NCI-H2227 treated with DMSO at 0.1 percent for 48 hours (cell line): Measurements from ENCODE around the gene SIX2.

ENCODE experiments used
- DNase-seq: peaks from one replicate; lab custom pipeline; 2025; lab: John Stamatoyannopoulos, UW

Gene SIX2

GRCh38 chr2:45018023-45018422, 8.8 kb upstream of the SIX2 start:
- no peak for DNase-seq

GRCh38 chr2:45014831-45015230, 5.6 kb upstream of the SIX2 start:
- DNase-seq = no peak

GRCh38 chr2:45014016-45014702, 4.9 kb upstream of the SIX2 start:
- DNase-seq = peak; percentile 74

- no peak for DNase-seq
These were observed 4.2 kb upstream of the SIX2 start for GRCh38 chr2:45013229-45014015.

- DNase-seq = no peak
These were observed 3.5 kb upstream of the SIX2 start for GRCh38 chr2:45012733-45013132.

GRCh38 chr2:45011621-45012602, 2.7 kb upstream of the SIX2 start:
- DNase-seq = no peak

GRCh38 chr2:45011121-45011520, 1.9 kb upstream of the SIX2 start:
- no peak for DNase-seq

GRCh38 chr2:45010702-45011012, 1.4 kb upstream of the SIX2 start:
- no peak for DNase-seq

GRCh38 chr2:45009928-45010701, 863 bp upstream of the SIX2 start:
- DNase-seq = peak; percentile 53

- peak; percentile 7 for DNase-seq
These were observed 739 bp downstream of the SIX2 start for GRCh38 chr2:45008296-45009129.

GRCh38 chr2:45007961-45008295, 1.3 kb downstream of the SIX2 start:
- no peak for DNase-seq

GRCh38 chr2:45006942-45007287, 2.3 kb downstream of the SIX2 start:
- DNase-seq = no peak

GRCh38 chr2:45006041-45006941, 3.0 kb downstream of the SIX2 start:
- DNase-seq = no peak

GRCh38 chr2:45005261-45006002, 3.8 kb downstream of the SIX2 start:
- no peak for DNase-seq

- no peak for DNase-seq
These were observed 4.6 kb downstream of the SIX2 start for GRCh38 chr2:45004562-45005191.

- no peak for DNase-seq
These were observed 5.4 kb downstream of the SIX2 start for GRCh38 chr2:45003579-45004551.

GRCh38 chr2:45002686-45003085, 6.6 kb downstream of the SIX2 start:
- no peak for DNase-seq
